Stimulated activated naive CD8-positive, alpha-beta T cell treated with anti-CD3 and anti-CD28 coated beads, Interleukin-15, Interleukin-2, amounts not matched to agents 100 ng/mL and 50 ng/mL, for 24 hours (primary cell): ENCODE results near the gene OGN.
"Not testable (repeated sequence)": the region's sequence is repeated elsewhere in the genome, so short reads cannot be mapped to it uniquely, and the experiment has no call there.

Experiments used
- H3K27ac Mint-ChIP-seq: one replicate; pipeline ENCODE4 v1.8.0; 2021; ENCODE audit warnings: mild to moderate bottlenecking, mixed read lengths
- H3K27me3 Mint-ChIP-seq: one replicate; pipeline ENCODE4 v1.8.0; 2021; ENCODE audit warnings: mixed read lengths
- H3K36me3 Mint-ChIP-seq: one replicate; pipeline ENCODE4 v1.8.0; 2021; ENCODE audit warnings: low read depth, mixed read lengths
- H3K4me1 Mint-ChIP-seq: one replicate; pipeline ENCODE4 v1.8.0; 2021; ENCODE audit warnings: low read depth, mixed read lengths
- H3K4me3 Mint-ChIP-seq: one replicate; pipeline ENCODE4 v1.8.0; 2021; ENCODE audit warnings: mild to moderate bottlenecking, mixed read lengths
- H3K9me3 Mint-ChIP-seq: one replicate; pipeline ENCODE4 v1.8.0; 2021; ENCODE audit warnings: mixed read lengths

OGN gene

DNA sequence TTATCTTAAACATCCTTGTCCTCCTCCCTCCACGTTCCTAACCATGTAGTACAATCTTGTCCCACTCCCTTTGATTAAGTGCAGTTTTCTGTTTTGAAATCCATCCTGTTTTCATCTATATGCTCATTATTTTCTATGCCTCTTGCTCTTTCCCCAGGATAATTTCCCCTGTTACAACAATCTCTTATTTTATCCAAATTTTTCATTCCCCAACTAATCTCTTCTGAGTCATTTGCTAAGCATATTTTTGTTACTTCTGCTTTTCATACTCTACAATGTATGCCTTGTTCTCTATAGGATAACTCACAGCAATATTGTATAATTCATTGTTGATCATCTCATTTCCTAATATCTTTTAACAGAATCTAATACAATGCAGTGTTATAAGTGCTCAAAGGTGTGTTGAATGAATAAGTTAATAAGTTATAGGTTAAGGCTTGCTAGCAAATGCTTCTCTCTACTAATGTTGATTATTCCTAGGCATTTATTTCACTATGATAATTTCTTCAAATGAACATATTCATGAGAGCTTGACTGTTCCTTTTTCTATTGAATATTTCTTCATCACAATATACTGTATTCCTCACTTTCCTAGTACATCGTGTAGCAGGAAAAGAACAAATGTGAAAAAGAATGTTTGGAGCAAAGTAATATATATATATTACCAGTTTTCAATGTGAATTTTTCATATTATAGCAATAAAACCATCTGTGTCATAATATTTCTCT is 18.4 kb upstream of the OGN start:
- Mint-ChIP-seq H3K27me3 (no peaks in the 10 kb centered on the region), H3K4me3 (no peak overlapping the region), H3K27ac (no peak overlapping the region), H3K4me1 (no peaks in the 10 kb centered on the region), H3K36me3 (peaks cover 14% of the 10 kb centered on the region), H3K9me3 (no peaks in the 10 kb centered on the region)

DNA sequence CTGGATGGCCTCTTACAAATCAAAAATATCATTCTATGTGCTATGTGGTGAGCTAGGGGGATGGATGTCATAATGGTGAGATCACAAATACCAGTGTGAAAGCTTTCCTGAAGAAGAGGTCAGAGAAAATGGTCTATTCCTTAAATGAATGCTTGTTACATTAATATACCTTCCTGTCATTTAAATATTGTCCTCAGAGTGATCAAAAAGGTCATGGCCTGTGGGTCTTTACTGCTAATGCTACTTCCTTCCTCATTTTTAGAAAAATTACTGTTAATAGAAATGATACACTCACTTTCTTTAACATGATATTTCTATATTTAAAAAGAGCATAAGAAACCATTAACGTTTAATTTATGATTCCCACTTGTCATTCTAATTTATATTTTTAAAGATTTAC is 10.2 kb upstream of the OGN start:
- no peak overlapping the region for H3K4me3 Mint-ChIP-seq
- H3K4me1 Mint-ChIP-seq = peaks cover 4% of the 10 kb centered on the region
- H3K9me3 Mint-ChIP-seq = no peaks in the 10 kb centered on the region
- no peak overlapping the region for H3K27ac Mint-ChIP-seq
- no peaks in the 10 kb centered on the region for H3K27me3 Mint-ChIP-seq
- H3K36me3 Mint-ChIP-seq = peaks cover 4% of the 10 kb centered on the region

GRCh38 chr9:92411157-92411556 is 6.8 kb upstream of the OGN start:
- not testable (repeated sequence) for H3K27ac Mint-ChIP-seq, H3K4me3 Mint-ChIP-seq, H3K27me3 Mint-ChIP-seq, H3K9me3 Mint-ChIP-seq
- peaks cover 16% of the 10 kb centered on the region for H3K4me1 Mint-ChIP-seq
- H3K36me3 Mint-ChIP-seq = peaks cover 12% of the 10 kb centered on the region

DNA sequence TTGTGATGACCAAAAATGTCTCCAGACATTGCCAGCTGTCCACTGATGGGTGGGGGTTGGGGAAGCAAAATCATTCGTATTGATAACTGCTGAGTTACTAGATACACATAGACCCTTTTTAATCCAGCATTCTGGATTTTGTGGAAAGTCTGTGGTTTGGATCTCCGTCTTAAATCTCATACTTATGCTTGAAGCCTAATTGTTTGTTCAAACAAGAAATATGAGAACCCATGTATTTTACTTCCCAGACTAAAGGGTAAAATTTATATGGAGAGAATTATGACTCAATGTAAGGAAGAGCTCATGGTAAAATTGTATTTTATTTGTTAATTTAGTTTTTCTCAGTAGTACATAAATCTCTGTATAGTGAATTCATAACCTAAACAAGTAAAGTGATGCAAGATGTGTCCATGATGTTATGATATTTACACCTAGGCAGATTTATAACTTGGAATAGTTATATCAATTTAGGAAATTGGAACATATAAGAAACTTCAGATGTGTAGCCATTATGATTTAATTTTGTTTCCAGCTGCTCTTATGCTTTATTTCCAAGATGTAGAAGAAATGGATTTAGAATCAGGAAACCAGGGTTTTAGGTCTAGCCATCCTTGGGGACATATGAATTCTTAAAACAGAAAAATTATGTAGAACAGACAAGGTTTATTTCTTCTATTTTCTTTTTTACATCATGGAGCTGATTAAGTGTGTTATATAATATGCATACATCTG is 4.5 kb upstream of the OGN start:
- Mint-ChIP-seq H3K27me3 (no peaks in the 10 kb centered on the region), H3K4me1 (peaks cover 26% of the 10 kb centered on the region)

DNA sequence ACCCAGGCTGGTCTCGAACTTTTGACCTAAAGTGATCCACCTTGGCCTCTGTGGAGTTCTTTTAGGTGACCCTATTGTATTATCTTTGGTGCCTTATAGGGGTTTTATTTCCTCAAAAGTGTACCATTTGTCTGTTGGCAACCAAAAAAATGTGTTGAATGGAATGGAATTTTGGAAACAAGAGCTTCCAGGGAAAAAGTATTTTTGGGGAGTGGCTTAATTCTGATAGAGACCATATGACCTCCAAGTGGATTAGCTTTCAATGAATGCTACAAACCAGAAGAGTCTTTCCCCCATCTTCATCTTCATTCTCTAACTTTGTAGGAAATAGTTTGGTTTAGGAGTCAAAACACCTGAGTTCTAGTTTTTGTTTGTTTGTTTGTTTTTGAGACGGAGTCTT is 3.4 kb upstream of the OGN start:
- H3K4me1 Mint-ChIP-seq = peaks cover 31% of the 10 kb centered on the region
- H3K27ac Mint-ChIP-seq = no peak overlapping the region
- H3K9me3 Mint-ChIP-seq = no peaks in the 10 kb centered on the region
- no peak overlapping the region for H3K4me3 Mint-ChIP-seq
- no peaks in the 10 kb centered on the region for H3K27me3 Mint-ChIP-seq
- H3K36me3 Mint-ChIP-seq = peaks cover 12% of the 10 kb centered on the region

More for the DNA sequence above, 4.5 kb upstream of the OGN start:
- Mint-ChIP-seq H3K9me3 (no peaks in the 10 kb centered on the region), H3K36me3 (peaks cover 12% of the 10 kb centered on the region), H3K27ac (no peak overlapping the region), H3K4me3 (no peak overlapping the region)

GRCh38 chr9:92406477-92406876 is 2.1 kb upstream of the OGN start:
- Mint-ChIP-seq H3K4me3 (peak overlapping the region; percentile 0), H3K27me3 (no peaks in the 10 kb centered on the region), H3K9me3 (no peaks in the 10 kb centered on the region), H3K27ac (no peak overlapping the region), H3K36me3 (peaks cover 7% of the 10 kb centered on the region), H3K4me1 (peaks cover 42% of the 10 kb centered on the region)

GRCh38 chr9:92405818-92406217 is 1.4 kb upstream of the OGN start:
- Mint-ChIP-seq H3K27ac (peak overlapping the region; percentile 8), H3K4me1 (peaks cover 42% of the 10 kb centered on the region), H3K9me3 (no peaks in the 10 kb centered on the region), H3K4me3 (no peak overlapping the region), H3K27me3 (no peaks in the 10 kb centered on the region), H3K36me3 (peaks cover 7% of the 10 kb centered on the region)

GRCh38 chr9:92402826-92403745 is 1.3 kb downstream of the OGN start:
- H3K36me3 Mint-ChIP-seq = peaks cover 11% of the 10 kb centered on the region
- H3K4me1 Mint-ChIP-seq = peaks cover 42% of the 10 kb centered on the region
- H3K9me3 Mint-ChIP-seq = no peaks in the 10 kb centered on the region

GRCh38 chr9:92402360-92402759 is 2.0 kb downstream of the OGN start:
- Mint-ChIP-seq H3K4me3 (no peak overlapping the region), H3K27ac (no peak overlapping the region), H3K36me3 (peaks cover 11% of the 10 kb centered on the region), H3K9me3 (no peaks in the 10 kb centered on the region), H3K4me1 (peaks cover 42% of the 10 kb centered on the region), H3K27me3 (no peaks in the 10 kb centered on the region)

More at GRCh38 chr9:92402826-92403745, 1.3 kb downstream of the OGN start:
- Mint-ChIP-seq H3K4me3 (no peak overlapping the region), H3K27me3 (no peaks in the 10 kb centered on the region), H3K27ac (no peak overlapping the region)

DNA sequence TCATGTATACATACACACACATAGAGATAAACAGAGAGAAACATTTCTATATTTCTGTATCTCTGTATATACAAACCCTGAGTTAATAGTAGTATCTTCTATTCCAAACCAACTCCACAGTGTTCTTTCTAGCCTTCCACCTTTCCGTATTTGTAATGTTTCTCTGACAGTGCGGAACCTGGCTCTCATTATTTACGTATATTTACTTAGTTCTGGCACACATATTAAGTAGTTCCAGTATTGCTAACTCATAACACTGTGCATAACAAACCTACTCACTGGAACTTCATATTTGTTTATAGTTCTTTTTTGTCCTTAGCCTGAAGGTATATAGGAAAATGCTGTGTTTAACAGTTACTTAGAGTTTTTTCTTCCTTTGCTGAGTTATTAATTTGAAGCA is 6.5 kb downstream of the OGN start:
- no peaks in the 10 kb centered on the region for H3K27me3 Mint-ChIP-seq
- peaks cover 11% of the 10 kb centered on the region for H3K4me1 Mint-ChIP-seq
- no peak overlapping the region for H3K4me3 Mint-ChIP-seq
- H3K36me3 Mint-ChIP-seq = peaks cover 4% of the 10 kb centered on the region
- no peaks in the 10 kb centered on the region for H3K9me3 Mint-ChIP-seq
- H3K27ac Mint-ChIP-seq = no peak overlapping the region

DNA sequence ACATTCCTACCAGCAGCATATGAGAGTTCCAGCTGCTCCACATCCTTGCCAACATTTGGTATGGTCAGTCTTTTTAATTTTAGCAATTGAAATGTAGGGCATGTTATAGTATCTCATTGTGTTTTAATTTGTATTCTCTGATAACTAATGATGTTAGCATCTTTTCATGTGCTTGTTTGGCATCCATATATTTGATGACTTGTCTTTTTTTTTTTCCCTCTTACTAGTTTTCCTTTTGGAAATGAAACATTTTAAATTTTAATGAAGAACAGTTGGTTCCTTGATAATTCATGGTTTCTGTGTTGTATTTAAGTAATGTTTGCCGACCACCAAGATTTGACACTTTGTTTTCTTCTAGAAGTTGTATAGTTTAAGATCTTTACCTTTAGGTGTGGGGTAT is 8.8 kb downstream of the OGN start:
- no peak overlapping the region for H3K27ac Mint-ChIP-seq
- peaks cover 4% of the 10 kb centered on the region for H3K36me3 Mint-ChIP-seq
- H3K4me1 Mint-ChIP-seq = no peaks in the 10 kb centered on the region
- H3K27me3 Mint-ChIP-seq = no peaks in the 10 kb centered on the region
- no peak overlapping the region for H3K4me3 Mint-ChIP-seq
- H3K9me3 Mint-ChIP-seq = no peaks in the 10 kb centered on the region

- Mint-ChIP-seq H3K27ac (no peak overlapping the region), H3K4me3 (no peak overlapping the region), H3K36me3 (no peaks in the 10 kb centered on the region), H3K4me1 (no peaks in the 10 kb centered on the region), H3K27me3 (no peaks in the 10 kb centered on the region), H3K9me3 (no peaks in the 10 kb centered on the region)
Measured at GRCh38 chr9:92393686-92394085, 10.7 kb downstream of the OGN start.

- Mint-ChIP-seq H3K27ac (no peak overlapping the region), H3K4me1 (no peaks in the 10 kb centered on the region), H3K9me3 (no peaks in the 10 kb centered on the region), H3K4me3 (no peak overlapping the region), H3K27me3 (no peaks in the 10 kb centered on the region), H3K36me3 (no peaks in the 10 kb centered on the region)
Measured at GRCh38 chr9:92392690-92393089, 11.7 kb downstream of the OGN start.

DNA sequence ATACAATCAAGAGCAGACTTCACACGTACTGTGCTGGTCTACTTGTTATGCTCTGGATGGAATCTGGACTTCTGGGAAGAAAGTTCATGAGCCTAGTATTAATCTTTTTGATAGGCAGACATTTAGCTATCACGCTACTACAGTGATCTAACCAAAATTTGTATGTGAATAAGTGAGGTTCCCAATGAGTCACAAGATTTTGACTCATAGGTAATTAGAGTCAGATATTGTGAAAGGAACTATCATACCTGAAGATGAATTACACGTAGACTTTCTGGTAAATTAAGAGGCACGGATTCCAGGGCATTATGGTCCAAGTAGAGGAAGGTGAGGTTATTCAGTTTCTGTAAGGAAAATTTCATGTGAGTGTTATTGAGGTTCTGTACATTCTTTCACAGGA is 18.4 kb downstream of the OGN start:
- H3K27me3 Mint-ChIP-seq = no peaks in the 10 kb centered on the region
- H3K9me3 Mint-ChIP-seq = no peaks in the 10 kb centered on the region
- peaks cover 4% of the 10 kb centered on the region for H3K4me1 Mint-ChIP-seq
- peaks cover 10% of the 10 kb centered on the region for H3K36me3 Mint-ChIP-seq
- no peak overlapping the region for H3K27ac Mint-ChIP-seq
- no peak overlapping the region for H3K4me3 Mint-ChIP-seq

- H3K4me3 Mint-ChIP-seq = no peak overlapping the region
Measured at GRCh38 chr9:92385477-92385876, 18.9 kb downstream of the OGN start.

More at GRCh38 chr9:92385477-92385876, 18.9 kb downstream of the OGN start:
- H3K27ac Mint-ChIP-seq = no peak overlapping the region
- peaks cover 15% of the 10 kb centered on the region for H3K36me3 Mint-ChIP-seq
- H3K9me3 Mint-ChIP-seq = no peaks in the 10 kb centered on the region
- peaks cover 4% of the 10 kb centered on the region for H3K4me1 Mint-ChIP-seq
- H3K27me3 Mint-ChIP-seq = no peaks in the 10 kb centered on the region
